Epithelial cell of prostate (primary cell): ENCODE results near the gene ACKR1.
A peak's percentile ranks its signal among the peaks of the same experiment; 100 is the strongest.

Source experiments
- DNase-seq: peaks from one replicate; pipeline ENCODE4 v3.0.0-alpha.2; 2011; ENCODE audit warnings: low read depth, low spot score
- H3K27ac ChIP-seq: fragments of 450-650 bp; 2 replicates; pipeline ENCODE4 v1.5.1; 2017; ENCODE audit warnings: mild to moderate bottlenecking

The ACKR1 gene

GRCh38 chr1:159218649-159219636, 14.3 kb downstream of the ACKR1 start:
- no peak overlapping the region for H3K27ac ChIP-seq
- DNase-seq = no peak

- H3K27ac ChIP-seq = no peak overlapping the region
- DNase-seq = no peak
Observed at GRCh38 chr1:159222075-159222865, 17.6 kb downstream of the ACKR1 start.

DNA sequence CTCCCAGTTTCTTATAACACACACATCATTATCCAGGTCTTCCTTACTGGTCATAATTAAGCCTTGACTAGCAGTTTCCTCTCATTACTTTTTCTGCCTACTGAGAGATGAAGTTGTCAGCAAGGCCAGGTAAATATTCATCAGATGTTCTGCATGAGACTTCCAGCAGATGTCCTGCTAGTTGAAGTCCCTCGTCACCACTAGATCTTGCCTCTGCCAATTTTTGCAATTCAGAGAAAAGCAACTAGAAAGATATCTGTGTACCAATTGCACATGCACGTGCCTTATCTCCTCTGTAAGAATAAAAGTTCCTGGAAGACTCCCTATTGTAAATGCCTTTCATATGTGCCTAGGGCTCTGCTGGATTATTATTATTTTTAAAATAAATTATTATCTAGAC, 18.3 kb downstream of the ACKR1 start:
- DNase-seq = no peak
- H3K27ac ChIP-seq = no peak overlapping the region

- DNase-seq = no peak
Observed at GRCh38 chr1:159228554-159228953, 23.9 kb downstream of the ACKR1 start.

DNA sequence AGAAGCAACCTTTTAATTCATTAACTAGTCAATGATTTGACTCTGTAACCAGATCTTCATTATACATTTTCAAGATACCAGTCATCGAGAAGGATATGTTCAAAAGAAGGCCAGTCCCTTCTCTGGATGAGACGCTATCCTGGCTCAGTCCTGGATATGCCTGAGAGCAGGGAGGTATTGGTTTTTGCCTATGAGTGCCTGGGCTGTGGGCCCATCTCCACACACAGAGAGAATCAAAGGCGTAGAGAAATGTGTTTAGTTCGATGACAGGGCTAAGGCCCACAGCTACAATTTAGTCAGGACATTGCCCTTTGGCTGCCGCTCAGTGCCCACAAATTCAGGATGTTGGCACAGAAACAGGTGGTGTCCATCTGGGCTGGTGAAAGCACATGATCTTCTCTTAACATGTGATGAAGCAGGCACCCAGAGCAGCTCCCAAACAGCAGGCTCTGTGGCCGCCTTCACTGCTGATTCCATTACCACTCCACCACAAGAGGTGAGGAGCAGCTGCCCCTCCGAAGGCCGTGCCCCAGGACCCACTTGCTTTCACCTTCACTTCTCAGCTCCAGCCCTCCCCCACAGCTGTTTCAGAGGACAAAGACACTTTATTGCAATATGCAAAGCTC, 24.7 kb downstream of the ACKR1 start:
- H3K27ac ChIP-seq = no peak overlapping the region
- DNase-seq = no peak

More at GRCh38 chr1:159228554-159228953, 23.9 kb downstream of the ACKR1 start:
- H3K27ac ChIP-seq = no peak overlapping the region

GRCh38 chr1:159229896-159230295, 25.2 kb downstream of the ACKR1 start:
- DNase-seq = no peak
- no peak overlapping the region for H3K27ac ChIP-seq

DNA sequence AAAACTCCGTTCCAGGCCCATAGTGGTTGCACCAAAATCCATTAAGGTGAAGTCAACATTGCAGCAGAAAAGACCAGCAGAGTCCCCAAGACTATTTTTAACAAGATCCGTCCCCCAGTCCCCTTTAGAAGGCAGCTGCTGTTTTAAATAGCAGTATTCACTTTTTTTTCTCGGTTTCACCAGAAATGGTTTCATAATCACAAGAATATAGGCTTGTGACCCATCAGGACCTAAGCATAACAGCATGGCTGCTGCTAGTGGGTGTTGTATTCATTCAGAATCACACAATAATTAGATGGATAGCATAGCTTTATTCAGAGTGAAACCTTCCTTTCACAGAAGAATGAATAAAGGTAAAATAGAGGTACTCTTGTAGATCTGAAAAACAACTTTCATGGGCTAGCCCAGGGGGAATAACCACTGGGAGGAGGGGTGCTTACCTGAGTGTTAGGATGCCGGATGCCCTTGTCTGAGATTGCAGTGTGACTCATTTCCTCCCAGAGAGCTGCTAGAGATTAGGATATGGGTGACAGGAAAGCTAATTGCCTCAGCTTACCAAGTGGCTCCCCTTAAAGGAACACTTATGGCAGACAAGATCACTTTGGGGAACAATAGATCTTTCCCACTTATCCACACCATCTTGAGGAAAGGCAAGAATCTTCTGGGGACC, 35.0 kb downstream of the ACKR1 start:
- DNase-seq = no peak
- H3K27ac ChIP-seq = no peak overlapping the region

DNA sequence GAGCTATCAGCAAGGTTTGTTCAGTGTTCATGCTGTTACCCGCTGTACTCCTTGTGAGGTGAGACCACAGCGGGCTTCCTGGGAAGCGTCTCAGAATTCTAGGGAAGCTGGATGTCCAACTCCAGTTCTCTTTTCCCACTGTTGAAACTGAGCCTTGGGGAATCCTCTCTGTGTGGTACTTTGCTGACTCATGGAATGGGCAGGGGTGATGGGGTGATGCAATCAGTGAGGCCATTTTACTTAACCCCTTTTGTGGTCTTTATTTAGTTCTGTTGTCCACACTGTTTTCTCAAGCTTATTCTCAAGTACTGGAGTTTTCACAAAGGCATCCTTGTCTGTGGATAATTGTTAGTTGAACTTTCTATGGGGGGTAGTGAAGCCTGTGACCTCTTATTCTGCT, 42.6 kb downstream of the ACKR1 start:
- H3K27ac ChIP-seq = no peak overlapping the region
- no peak for DNase-seq

- no peak overlapping the region for H3K27ac ChIP-seq
- DNase-seq = peak; percentile 10
Observed at GRCh38 chr1:159248311-159248710, 43.6 kb downstream of the ACKR1 start.

- no peak overlapping the region for H3K27ac ChIP-seq
- no peak for DNase-seq
Observed at GRCh38 chr1:159250638-159251216, 46.1 kb downstream of the ACKR1 start.
